Vagina (tissue), 2 donors: ENCODE data around the gene ESRRA.

ENCODE experiments used
- CTCF ChIP-seq, 3 experiments: fragments of 450-650 bp in 2 of 3; fragments of 200-600 bp in 1 of 3; sonication (generic) in 1 of 3; IDR thresholded peaks; one replicate each; pipeline ENCODE4 v1.5.1; 2017 to 2019; ENCODE audit warnings: antibody characterized with exemption in 3 of 3, mild to moderate bottlenecking in 2 of 3, moderate library complexity in 2 of 3
- POLR2A ChIP-seq, 2 donors: fragments of 450-650 bp; IDR thresholded peaks; one replicate each; pipeline ENCODE4 v1.6.1; 2017; ENCODE audit warnings: antibody characterized with exemption in 2 of 2, mild to moderate bottlenecking in 2 of 2, moderate library complexity in 2 of 2
- POLR2AphosphoS5 ChIP-seq, 2 donors: sonication (generic); formaldehyde crosslinking; IDR thresholded peaks; one replicate each; pipeline ENCODE4 v1.9.0; 2017; ENCODE audit warnings: antibody characterized with exemption in 2 of 2, mild to moderate bottlenecking in 2 of 2, low read depth in 1 of 2; ENCODE audit not compliant: insufficient read depth in 1 of 2

GRCh38 chr11:64286801-64287159 lies 18.5 kb upstream of the ESRRA start:
- TF ChIP-seq CTCF (IDR thresholded peaks at IDR 0.05) (no peak), POLR2AphosphoS5 (IDR thresholded peaks at IDR 0.05; ENCODE audit: insufficient read depth in 1 of 2, low read depth in 1 of 2) (no peak), POLR2A (IDR thresholded peaks at IDR 0.05) (no peak)
